Measurements from ENCODE around the gene RUFY1.

DNA sequence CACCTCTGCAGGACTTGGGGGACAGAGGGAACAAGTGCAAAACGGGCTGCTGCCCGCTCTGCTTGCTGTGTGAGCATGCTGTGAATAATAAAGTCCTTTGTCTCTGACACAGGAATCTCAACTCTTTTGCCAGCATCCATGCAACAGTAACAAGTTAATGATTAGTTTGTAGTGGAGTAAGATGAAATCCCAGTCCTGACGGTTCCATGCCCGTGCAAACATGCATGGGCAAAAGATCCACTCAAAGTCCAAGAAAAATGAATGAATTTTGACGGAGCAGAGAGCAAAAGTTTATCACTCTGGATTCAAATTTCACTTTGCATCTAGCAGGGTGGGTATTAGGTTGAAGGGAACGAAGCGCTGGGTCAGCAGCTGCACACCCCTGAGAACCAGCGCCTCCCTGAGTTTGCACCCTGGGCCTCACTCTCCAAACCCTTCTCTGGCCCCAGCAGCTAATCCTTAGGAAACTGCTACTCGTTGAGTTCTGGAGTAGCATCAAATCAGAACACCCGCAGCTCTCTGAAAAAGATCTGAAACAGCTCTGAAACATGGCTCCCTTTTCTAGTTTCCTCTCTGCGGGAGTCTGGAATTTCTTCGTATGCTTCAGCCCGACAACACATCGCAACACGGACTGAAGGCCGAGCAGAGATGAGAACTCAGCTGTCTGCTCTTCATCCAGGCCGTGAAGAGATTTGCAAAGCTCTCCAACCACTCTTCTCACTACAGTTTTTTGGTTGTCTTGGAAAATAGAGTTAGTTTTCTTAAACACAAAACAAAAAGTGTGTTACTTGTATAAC, 45.6 kb upstream of the RUFY1 start:
- TF ChIP-seq, protein P1, sequence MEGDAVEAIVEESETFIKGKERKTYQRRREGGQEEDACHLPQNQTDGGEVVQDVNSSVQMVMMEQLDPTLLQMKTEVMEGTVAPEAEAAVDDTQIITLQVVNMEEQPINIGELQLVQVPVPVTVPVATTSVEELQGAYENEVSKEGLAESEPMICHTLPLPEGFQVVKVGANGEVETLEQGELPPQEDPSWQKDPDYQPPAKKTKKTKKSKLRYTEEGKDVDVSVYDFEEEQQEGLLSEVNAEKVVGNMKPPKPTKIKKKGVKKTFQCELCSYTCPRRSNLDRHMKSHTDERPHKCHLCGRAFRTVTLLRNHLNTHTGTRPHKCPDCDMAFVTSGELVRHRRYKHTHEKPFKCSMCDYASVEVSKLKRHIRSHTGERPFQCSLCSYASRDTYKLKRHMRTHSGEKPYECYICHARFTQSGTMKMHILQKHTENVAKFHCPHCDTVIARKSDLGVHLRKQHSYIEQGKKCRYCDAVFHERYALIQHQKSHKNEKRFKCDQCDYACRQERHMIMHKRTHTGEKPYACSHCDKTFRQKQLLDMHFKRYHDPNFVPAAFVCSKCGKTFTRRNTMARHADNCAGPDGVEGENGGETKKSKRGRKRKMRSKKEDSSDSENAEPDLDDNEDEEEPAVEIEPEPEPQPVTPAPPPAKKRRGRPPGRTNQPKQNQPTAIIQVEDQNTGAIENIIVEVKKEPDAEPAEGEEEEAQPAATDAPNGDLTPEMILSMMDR (conservative IDR thresholded peaks at IDR 0.05): no peak
- no peak for TF ChIP-seq EZH2 (IDR thresholded peaks at IDR 0.05; ENCODE audit: low read depth)

Data from PC-9 (cell line).